Measurements from ENCODE around the gene NFASC. TPM values are rescaled to one million over a fixed set of nuclear protein-coding genes. Genes with fewer than 3 reads are reported as not detected.

NFASC gene
- total RNA-seq, 1 experiment from 2014 or later, result 16.9 TPM

DNA sequence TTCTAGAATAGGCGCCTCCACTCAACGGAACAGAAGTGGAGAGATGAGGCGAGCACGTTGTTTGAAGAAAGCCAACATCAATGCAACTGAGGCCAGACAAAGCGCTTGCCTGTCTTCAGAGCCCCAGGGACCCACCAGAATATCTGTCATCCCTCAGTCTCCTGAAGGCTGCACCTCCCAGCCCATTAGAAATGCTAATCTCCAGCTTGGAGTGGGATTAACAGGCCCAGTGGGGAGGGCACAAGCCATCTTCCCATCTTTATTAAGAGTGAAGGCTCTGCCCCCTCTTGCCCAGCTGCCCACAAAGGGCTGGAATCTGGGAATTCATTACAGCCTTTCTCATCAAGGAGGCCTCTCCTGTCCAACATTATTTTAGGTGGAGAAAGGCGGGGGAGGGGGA lies 155.5 kb downstream of the NFASC start:
- no peaks in the 10 kb centered on the region for H3K36me3 ChIP-seq (ENCODE audit: control insufficient read depth, insufficient read depth, low read length)
- no peak for TF ChIP-seq POLR2AphosphoS5 (IDR thresholded peaks at IDR 0.05; ENCODE audit: low read depth, low read length)
- TF ChIP-seq, protein P1, sequence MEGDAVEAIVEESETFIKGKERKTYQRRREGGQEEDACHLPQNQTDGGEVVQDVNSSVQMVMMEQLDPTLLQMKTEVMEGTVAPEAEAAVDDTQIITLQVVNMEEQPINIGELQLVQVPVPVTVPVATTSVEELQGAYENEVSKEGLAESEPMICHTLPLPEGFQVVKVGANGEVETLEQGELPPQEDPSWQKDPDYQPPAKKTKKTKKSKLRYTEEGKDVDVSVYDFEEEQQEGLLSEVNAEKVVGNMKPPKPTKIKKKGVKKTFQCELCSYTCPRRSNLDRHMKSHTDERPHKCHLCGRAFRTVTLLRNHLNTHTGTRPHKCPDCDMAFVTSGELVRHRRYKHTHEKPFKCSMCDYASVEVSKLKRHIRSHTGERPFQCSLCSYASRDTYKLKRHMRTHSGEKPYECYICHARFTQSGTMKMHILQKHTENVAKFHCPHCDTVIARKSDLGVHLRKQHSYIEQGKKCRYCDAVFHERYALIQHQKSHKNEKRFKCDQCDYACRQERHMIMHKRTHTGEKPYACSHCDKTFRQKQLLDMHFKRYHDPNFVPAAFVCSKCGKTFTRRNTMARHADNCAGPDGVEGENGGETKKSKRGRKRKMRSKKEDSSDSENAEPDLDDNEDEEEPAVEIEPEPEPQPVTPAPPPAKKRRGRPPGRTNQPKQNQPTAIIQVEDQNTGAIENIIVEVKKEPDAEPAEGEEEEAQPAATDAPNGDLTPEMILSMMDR (IDR thresholded peaks at IDR 0.05), result no peak
- TF ChIP-seq TCF7L2 (IDR thresholded peaks at IDR 0.05; ENCODE audit: low read depth, low read length), result no peak
- no peak for TF ChIP-seq SIN3A (IDR thresholded peaks at IDR 0.05; ENCODE audit: borderline replicate concordance, insufficient read depth, low read depth, low read length)
- TF ChIP-seq, protein P2, sequence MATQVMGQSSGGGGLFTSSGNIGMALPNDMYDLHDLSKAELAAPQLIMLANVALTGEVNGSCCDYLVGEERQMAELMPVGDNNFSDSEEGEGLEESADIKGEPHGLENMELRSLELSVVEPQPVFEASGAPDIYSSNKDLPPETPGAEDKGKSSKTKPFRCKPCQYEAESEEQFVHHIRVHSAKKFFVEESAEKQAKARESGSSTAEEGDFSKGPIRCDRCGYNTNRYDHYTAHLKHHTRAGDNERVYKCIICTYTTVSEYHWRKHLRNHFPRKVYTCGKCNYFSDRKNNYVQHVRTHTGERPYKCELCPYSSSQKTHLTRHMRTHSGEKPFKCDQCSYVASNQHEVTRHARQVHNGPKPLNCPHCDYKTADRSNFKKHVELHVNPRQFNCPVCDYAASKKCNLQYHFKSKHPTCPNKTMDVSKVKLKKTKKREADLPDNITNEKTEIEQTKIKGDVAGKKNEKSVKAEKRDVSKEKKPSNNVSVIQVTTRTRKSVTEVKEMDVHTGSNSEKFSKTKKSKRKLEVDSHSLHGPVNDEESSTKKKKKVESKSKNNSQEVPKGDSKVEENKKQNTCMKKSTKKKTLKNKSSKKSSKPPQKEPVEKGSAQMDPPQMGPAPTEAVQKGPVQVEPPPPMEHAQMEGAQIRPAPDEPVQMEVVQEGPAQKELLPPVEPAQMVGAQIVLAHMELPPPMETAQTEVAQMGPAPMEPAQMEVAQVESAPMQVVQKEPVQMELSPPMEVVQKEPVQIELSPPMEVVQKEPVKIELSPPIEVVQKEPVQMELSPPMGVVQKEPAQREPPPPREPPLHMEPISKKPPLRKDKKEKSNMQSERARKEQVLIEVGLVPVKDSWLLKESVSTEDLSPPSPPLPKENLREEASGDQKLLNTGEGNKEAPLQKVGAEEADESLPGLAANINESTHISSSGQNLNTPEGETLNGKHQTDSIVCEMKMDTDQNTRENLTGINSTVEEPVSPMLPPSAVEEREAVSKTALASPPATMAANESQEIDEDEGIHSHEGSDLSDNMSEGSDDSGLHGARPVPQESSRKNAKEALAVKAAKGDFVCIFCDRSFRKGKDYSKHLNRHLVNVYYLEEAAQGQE (IDR thresholded peaks at IDR 0.05; ENCODE audit: insufficient read depth in 1 of 2, low read depth in 2 of 2, low read length in 1 of 2), result no peak
- CTCF ChIA-PET, result no interaction called here
- intact Hi-C loops (cut with micrococcal nuclease; ENCODE audit: unreplicated experiment), result no loop called here
- no peaks in the 10 kb centered on the region for H3K9me3 ChIP-seq (ENCODE audit: control insufficient read depth, insufficient read depth, low read depth, low read length)
- peaks cover 6% of the 10 kb centered on the region for H3K27me3 ChIP-seq (ENCODE audit: control insufficient read depth, insufficient read depth, low read length)
- ATAC-seq (no peak), DNase-seq (ENCODE audit: low read depth, low spot score) (no peak)
- POLR2A ChIA-PET, result no interaction called here
- in situ Hi-C loops (cut with HindIII; ENCODE audit: low pct_unique_long_range_greater_than_20kb, low sequenced_read_pairs), result no loop called here
- no TSS peak for BruUV-seq (replicated peaks)
- no peak overlapping the region for H3K27ac ChIP-seq (ENCODE audit: low read length)
- H3K4me1 ChIP-seq (ENCODE audit: control insufficient read depth, insufficient read depth, low read length), result no peaks in the 10 kb centered on the region
- H3K4me3 ChIP-seq (ENCODE audit: low read depth in 2 of 2, low read length in 2 of 2), result no peak overlapping the region

DNA sequence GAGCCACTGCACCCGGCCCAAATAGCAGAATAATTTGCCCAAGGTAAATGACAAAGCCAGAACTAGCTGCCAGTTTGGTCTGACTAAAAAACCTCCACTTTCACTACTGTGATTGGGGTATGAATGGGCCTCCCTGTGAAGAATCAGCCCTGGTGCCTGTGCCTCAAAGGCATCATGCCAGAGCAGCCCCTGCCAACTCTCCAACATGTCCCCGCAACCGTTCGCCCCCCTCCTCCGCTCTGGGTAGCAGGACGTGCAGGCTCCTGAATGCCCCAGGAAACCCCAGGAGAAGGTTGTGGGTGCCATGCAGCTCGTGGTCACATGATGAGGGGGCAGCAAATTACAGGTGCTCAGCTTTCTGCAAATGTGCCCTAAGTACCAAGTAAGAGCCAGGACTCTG lies 157.7 kb downstream of the NFASC start:
- intact Hi-C loops (cut with micrococcal nuclease; ENCODE audit: unreplicated experiment), result no loop called here
- H3K4me1 ChIP-seq (ENCODE audit: control insufficient read depth, insufficient read depth, low read length), result no peaks in the 10 kb centered on the region
- no peak overlapping the region for H3K27ac ChIP-seq (ENCODE audit: low read length)
- no peaks in the 10 kb centered on the region for H3K9me3 ChIP-seq (ENCODE audit: control insufficient read depth, insufficient read depth, low read depth, low read length)
- TF ChIP-seq, protein P2 (IDR thresholded peaks at IDR 0.05; ENCODE audit: insufficient read depth in 1 of 2, low read depth in 2 of 2, low read length in 1 of 2), result no peak
- TF ChIP-seq, protein P1 (IDR thresholded peaks at IDR 0.05), result no peak
- TF ChIP-seq POLR2AphosphoS5 (IDR thresholded peaks at IDR 0.05; ENCODE audit: low read depth, low read length) (no peak), SIN3A (IDR thresholded peaks at IDR 0.05; ENCODE audit: borderline replicate concordance, insufficient read depth, low read depth, low read length) (no peak), TCF7L2 (IDR thresholded peaks at IDR 0.05; ENCODE audit: low read depth, low read length) (no peak)
- no peak for DNase-seq (ENCODE audit: low read depth, low spot score)
- H3K36me3 ChIP-seq (ENCODE audit: control insufficient read depth, insufficient read depth, low read length), result no peaks in the 10 kb centered on the region
- ChIA-PET CTCF (interaction anchor here (1.0 kb wide), 1 partner anchor 33 kb away, joined by 3 read pairs; no protein-coding TSS in a partner anchor), POLR2A (interaction anchor here (0.7 kb wide), 1 partner anchor 24 kb away, joined by 3 read pairs; no protein-coding TSS in a partner anchor)
- in situ Hi-C loops (cut with HindIII; ENCODE audit: low pct_unique_long_range_greater_than_20kb, low sequenced_read_pairs), result no loop called here
- BruUV-seq (replicated peaks), result no TSS peak
- no peak overlapping the region for H3K4me3 ChIP-seq (ENCODE audit: low read depth in 2 of 2, low read length in 2 of 2)
- H3K27me3 ChIP-seq (ENCODE audit: control insufficient read depth, insufficient read depth, low read length), result peaks cover 3% of the 10 kb centered on the region; the same call in 1 of the 2 replicates
- ATAC-seq, result no peak
